Limb (tissue), 2 donors: Measurements from ENCODE around the gene PTPA.

ENCODE experiments used
- DNase-seq, 2 donors: peaks; one replicate each; pipeline ENCODE4 v3.0.0-alpha.2; 2016; ENCODE audit errors: extremely low spot score in 2 of 2

PTPA gene

DNA sequence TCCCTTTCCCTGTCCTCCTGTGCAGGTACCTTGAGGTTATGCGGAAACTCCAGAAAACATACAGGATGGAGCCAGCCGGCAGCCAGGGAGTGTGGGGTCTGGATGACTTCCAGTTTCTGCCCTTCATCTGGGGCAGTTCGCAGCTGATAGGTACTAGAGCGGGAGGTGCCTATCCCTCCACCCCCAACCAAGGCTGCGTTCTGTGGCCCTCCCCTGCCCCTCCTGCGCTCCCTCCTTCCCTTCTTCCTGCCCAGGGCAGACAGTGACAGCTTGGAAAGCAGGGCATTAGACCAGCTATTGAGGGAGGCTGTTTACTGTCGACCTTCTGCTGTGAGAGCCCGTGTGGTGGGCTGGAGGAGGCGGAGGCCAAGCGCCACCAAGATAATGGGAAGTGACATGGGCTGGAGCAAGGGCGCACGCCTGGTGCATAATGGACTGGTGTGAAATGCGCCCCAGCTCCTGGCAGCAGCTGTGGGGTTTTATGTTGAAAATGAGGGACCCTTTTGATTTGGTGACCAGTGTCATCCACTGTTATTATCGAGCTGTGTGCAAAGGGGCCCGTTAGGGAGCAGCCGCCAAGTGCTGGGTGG, 25.3 kb downstream of the PTPA start:
- no peak for DNase-seq

DNA sequence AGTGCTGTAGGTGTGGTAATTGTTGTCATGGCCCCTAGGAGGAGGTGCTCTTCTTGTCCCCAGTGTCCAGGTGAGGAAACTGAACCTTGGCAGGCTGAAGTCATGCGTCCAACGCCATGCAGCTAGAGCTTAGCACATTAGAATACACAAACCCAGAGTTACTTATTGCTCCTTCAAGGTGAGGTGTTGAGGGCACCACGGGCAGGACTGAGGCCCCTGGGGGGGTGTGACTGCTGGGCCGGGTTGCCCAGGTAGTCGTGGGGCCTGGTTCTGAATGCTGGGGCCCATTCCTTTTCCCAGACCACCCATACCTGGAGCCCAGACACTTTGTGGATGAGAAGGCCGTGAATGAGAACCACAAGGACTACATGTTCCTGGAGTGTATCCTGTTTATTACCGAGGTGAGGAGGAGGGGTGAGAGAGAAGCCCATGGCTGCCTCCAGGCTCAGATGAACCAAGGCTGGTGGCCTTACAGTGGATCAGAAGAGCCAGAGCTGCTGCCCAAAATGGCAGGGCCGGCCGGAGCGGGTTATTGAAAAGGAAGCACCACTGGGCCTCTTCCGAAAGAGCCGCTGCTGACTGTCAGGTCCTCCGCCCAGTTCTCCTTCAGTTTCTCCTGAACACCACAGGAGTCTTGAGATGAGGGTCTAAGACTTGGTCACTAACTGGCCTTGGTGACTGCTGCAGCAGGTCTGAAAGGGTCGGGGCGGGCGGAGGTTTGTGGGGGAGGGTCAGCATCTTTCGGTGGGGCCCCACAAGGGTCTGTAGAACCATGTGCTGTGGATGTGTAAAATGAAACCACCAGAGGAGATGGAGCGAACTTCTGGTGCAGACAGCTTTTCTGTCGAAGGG, 26.3 kb downstream of the PTPA start:
- DNase-seq: no peak

DNA sequence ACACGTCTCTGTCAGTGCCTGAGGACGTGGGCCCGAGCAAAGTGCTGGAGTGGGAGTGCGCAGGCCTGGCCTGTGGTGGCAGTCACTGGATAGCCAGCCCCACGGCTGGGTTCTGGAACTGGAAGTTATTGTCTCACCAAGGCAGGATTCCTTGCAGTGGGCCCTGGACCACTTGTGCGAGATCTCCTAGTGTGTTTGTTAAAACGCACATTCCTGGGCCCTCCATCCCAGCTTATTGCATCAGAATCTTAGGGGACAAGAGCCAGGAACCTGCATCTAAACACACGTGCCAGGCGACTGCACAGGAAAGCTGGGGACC, 26.9 kb downstream of the PTPA start:
- no peak for DNase-seq

DNA sequence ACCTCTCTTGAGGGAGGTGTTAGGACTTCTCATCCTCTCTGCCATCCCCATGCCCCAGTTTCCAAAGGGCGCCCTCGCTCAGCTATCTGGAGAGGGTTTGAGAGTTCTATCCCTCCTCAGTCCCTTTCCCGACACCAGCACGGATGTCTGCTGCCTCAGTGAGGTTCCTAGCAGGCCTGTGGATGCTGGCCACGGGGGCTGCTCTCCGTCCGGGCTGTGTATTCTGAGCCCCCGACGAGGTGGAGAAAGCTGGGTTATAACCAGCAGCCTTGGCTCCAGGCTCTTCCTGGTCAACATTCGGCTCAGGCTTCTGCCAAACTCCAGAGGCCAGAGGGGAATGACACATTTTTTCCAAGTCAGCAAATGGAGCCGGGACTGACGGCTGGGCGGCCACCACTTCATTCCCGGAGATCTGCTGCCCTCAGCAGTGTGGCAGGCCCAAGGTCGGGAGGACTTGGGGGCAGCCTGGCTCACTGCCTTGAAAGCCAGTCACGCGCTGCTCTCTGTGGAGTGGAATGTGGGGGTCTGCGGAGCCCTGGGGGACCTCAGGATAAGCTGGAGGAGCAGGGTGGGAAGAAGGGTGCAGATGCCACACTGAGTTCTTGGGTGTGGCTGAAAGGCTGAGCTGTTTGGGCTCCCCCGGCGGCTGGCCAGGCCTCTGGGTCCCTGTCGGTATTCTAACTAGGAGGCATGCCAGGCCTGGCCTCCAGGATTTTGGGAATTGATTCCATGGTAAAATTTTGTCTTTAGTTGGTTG, 27.4 kb downstream of the PTPA start:
- DNase-seq: peak in 1 of 2 donors; percentile 28

DNA sequence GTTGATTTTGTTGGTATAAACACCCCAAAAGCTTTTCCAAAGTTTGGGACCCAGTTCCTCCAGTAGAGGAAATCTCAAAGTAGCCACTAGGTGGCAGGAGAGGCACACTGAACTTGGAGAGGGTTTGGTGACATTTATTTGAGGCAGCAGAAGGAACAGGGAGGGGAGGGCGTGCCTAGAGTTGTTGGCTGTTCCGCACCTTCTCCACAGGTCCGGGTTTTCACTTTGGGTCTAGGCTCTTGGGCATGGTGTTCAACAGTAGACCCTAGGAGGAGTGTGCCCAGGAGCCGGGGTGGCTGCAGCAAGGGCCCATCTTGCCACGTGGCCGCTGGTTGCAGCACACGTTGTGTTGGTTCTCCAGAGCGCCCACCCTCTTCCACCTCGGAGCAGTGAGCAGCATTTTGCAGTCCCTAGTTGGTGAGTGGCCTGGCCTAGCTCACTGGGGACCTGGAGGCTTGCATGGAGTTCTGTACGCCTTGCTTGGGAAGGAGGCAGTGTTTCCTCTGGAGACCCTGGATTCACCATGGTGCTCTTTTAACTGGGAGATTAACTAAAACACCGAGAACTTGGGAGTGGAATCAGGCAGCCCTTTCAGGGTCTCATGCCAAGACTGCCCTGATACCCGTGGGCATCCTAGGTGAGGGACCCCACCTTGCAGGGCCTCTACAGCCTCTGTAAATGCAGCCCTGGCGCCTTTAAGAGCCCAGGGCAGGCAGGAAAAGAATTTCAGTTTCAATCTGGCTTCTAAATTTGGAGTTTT, 28.2 kb downstream of the PTPA start:
- DNase-seq: peak; percentile 89 to 93

DNA sequence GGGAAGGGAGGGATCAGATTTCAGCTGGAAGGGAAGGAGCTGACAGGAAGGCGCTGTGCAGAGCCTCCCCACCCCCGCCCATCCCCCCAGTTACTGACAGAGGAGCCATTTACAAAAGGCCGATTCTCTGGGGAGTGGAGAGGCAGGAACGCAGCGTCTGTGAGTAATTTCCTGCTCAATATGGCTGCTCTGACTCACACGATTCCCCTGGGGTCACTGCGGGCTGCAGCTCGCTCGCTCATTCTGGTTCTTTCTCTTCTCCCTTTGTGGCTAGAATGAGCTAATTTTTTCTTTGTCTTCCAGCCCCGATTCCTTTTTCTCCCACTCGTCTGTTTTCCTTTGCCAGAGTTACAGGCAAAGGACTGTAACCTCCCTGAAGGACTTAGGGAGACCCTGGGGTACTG, 28.8 kb downstream of the PTPA start:
- DNase-seq: peak; percentile 95 to 99

DNA sequence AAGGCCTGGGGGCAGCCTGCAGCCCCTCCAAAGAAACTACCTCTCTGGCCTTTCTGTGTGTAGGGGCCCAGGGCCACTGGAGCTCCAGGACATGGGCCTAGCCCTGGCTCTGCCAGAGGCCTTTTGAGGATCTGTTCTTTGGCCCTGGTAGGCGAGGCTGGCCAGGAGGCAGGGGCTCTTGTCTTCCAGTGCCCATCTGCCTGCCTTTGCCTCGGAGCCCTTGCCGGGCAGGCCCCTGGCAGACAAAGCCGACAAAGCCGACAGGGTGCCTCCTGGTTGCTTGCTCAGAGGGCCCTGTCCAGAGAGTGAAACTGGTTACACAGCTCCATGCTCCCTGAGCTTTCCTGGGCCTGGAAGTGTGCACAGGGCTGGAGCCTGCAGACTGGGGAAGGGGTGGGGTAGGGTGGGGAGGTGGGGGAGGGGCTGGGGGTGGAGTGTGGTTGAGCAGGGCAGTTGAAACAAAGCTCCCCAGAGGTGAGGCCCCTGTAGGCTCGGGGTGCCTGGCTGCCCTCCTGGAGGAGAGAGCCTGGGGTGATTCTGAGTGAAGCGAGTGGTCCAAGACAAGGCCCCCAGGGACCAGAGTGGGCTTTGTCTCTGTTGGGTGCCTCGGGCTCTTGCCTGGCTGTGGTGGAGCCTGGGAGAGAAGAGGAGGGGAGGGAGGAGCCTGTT, 29.3 kb downstream of the PTPA start:
- peak in 1 of 2 donors; percentile 81 for DNase-seq

DNA sequence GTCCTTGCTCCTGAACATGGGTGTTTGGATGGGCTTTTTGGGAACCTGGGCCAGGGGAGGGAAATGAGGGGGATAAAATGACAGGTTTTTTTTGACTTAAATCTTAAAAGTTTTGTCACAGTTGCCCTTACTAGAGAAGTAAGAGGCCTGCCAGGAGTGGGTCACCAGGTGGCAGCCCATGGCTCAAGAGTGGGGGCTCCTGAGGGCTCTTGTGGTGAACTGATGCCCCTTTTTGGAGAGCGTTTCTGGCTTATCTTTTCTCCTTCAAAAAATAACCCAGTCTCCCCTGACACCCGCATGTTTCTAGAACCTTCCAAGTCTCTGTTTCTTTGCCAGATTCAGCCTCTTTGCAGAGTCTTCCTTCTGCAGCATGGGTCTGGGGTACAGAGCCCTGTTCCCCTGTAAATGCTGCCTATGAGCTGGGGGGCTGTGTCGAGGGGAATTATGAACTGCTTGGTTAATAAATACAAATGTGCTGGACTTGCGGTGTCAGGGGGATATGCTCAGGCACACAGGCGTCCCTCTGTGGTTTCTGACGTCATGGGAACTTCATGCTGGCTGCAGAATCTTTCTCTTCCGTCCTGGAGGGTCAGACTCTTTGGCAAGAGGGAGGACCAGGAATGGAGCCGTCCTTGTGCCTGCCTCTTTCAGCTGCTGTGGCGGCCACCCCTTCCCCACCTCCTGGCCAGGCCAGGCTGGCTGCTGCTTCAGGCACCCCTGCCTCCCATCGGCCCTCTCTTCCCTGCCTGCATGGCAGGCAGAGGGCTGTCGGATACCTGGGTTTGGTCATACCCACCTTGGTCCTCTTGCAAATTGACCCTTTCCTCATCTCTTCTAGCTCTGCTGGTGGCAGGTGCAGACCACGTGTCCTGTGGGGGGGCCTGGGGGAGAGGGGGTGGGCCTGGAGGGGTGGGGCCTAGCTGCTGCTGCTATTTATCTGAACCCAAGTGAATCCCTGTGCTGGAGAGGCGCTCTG, 30.1 kb downstream of the PTPA start:
- DNase-seq: peak; percentile 71

DNA sequence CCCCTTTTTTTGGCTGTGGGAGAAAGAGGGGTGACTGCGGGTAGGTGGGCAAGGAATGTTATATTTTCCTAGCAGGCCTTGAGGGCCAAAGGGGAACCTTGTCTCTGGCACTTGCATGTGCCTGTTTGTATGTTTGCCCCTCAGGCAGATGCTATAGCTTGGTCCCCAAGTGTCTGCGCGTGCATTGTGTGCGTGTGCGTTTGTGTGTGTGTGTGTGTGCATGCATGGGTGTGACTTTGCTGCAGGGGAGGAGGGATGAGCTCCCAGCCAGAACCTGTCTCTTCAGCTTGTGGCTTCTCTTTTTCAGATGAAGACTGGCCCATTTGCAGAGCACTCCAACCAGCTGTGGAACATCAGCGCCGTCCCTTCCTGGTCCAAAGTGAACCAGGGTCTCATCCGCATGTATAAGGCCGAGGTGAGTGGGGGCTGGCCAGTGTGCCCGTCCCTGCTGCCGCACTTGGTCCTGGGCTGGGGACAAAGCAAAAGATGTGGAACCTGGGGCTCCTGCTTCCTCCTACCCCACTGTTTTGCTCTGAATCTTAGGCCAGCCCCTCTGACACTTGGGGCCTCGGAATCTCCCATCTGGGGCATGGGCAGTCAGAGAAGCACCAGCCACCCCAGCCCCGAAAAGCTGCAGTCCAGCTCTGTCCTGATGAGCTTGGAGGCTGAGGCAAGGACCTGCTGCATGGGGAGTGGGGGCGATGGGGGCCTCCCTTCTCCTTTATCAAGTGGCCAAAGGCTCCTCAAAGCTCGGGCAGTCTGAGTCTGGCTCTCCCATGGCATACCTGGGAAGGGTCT, 31.1 kb downstream of the PTPA start:
- DNase-seq: no peak

DNA sequence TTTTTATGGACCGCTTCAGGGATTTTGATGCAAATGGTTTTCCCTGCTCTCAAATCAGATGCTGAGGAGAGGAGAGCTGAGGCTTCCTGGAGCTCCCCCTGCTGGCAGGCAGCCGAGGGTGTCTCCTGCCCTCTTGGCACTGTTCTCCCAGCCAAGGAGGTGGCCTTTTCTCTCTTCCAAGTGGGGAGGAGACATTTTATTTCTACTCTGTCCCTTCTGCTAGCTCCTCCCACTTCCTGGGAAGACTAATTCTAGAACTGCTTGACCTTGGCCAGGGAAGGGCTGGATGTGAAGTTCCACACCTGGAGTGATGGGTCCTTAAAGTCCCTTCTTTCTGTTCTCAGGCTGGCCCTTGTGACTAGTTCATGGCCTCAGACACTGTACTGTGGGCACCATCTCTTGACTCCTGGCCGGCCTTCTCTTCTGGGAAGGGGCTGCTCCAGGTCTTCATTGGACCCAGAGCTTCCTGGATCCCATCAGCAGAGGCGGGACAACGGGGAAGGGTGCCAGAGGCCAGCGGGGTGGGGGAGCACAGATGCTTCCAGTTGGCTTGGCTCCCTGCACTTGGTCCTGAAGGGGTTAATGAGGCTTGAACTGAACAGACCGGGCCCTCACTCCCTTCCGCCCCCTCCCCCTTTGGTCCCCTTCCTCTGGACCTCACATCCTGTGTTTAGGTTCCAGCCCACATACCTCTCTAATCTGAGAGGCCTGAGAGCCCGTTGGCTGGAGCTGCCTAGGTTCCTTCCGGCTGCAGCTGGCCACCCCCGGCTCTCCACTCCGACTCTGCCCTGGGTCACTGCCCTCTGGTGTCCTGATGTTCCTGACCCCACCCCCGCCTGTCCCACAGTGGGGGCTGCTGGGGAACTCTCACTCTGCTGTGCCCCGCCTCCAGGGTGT, 32.1 kb downstream of the PTPA start:
- peak; percentile 88 to 90 for DNase-seq

DNA sequence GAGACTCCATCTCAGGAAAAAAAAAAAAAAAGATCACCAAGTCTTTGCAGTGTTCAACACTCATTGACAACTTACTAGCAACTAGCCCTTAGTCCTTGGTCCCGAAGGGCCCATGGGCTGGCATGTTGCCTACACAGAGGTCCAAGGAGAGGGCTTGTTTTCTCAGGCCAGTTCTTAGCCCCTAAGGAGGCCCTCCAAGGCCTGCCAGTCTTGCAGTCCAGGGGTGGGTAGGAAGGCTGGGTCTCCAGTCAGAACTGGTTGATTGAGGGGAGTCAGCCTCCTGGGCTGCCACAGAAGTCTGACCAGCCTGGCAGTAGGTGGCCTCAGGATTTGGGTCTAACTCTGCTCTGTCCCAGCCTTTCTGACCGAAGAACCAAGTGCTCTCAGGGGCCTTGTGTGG, 34.1 kb downstream of the PTPA start:
- no peak for DNase-seq

DNA sequence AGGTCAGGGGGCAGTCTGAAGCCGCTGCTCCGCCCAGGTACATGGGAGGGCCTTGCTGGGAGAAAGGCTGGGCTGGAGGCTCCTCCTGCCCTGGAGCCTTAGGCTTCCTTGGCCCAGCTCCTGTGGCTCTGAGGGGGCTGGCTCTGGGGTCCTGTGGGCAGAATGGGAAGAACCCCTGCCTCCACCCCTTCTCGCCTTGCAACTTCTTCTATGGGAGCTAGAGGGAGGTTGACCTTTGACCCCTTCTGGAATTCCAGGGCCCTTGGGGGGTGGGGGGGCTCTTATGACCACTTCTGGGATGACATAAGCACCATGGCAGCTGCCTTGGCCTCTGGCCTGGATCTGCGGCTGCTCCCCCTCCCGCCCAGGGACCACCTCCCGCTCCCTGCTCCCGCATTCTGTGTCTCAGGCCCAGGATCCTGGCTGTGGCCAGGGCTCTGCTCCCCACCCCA, 34.7 kb downstream of the PTPA start:
- DNase-seq: peak; percentile 69 to 82

DNA sequence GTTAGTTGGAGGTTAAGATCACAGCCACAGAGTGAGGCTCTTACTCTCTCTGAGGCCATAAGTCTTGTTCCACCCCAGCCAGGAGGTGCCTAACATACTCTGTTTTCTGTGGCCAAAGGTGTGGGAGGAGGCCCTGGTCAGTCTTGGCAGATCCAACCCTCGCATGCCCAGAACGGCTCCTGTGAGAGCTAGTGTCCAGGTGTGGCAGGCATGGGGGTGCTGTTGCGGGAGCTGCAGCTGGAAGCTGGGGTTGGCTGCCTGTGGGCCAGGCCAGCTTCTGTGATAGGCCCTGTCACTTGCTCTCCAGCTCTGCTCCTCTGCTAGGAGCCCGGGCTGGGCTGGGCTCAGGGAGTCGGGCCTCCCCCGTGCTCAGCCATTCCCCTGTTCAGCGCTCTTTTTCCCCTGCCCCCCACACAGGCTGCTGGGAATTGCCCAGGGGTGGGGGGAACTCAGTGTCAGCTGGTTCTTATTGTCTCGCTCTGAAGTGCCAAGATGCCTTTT, 35.3 kb downstream of the PTPA start:
- peak; percentile 65 for DNase-seq

DNA sequence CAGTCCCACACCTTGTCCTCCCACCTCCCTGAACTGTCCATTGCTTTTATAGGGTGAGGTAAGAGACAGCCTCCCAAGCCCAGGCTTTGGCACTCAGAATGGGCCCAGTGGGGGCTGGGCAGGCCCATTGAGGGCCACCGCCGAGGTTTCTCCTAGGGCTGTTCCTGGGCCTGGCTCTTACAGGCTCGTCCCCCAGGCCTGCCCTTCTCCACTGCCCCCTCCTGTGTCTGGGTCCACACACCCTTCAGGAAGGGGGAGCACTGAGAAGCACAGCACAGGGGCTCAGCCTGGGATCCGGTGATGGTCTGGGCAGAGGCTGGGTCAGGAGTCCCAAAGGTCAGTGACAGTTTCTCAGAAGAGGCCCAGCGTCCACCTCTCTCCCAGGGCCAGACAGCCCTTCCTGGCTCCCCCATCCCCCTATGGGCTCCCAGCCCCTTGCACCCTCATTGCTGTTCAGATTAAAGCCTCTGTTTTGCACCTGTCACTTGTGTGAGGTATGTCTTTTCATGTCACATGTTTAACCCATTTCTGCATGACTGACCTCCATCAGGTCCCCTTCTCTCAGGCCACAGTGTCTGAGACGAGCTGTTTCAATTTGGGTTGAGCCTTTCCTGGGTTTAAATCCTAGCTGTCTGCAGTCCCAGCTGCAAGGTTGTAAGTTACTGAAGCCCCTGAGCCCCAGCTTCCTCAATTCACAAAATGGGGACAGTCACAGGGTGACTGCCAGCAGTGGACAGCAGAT, 37.4 kb downstream of the PTPA start:
- DNase-seq: no peak

DNA sequence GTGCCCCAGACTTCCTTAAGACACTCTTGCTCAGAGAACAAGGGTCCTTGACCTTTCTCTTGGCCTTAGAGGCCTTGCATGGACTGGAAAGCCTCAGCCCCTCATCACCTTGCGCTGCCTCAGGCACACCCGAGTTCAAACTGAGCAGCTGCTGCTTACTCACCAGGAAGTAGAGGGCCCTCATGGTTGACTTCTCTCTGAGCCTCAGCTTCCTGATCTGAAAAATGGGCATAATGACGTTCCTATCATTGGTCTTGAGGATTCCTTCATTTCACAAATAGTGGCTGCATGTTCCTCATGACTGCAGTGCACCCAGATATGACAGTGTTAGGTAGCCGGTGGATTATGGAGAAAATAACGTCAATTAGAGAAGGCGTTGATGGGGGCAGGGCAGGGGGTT, 38.2 kb downstream of the PTPA start:
- DNase-seq: no peak

DNA sequence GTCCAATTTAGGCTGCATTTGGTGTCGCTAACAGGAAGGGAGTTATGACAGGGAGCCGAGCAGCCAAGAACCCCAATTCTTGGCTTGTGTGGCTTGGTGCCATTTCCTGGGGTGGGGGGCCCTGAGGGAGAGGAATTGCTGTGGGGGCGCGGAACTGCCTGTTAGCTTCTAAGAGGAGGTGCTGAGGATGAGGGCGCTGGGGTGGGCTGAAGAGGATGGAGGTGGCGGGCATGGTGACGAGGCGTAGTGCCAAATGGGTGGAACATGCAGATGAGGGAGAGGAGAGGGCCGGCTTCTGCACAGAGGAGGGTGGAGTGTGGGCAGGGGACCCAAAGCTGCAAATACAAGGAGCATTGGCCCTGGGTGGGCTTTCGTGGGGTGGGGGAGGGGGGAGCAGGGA, 38.9 kb downstream of the PTPA start:
- DNase-seq: no peak

DNA sequence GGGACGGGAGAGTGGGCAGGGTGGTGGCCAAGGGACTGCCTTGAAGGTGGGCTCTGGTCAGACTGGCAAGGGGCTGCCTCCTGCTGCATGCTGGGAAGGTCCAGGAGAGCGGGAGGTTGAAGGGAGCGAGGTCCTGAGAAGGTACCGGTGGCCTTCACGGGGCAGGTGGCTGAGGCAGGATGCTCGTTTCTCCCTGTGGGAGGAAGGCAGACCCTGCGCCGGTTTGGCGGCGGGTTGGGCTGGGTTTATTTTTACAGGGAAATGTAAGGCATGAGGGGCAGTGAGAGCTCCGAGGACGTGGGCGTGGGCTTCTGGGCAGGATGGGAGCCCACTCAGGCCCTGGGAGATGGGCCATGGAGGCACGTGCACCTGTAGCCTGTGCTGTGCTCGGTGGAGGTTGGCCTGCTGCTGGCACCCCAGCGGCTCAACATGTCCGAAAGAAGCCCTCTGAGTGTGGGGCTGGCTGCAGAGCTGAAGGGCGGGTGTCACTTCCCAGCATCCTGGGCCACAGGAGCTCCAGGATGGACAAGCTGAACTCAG, 39.5 kb downstream of the PTPA start:
- no peak for DNase-seq
